NCI-H128 (cell line): Measurements from ENCODE around the gene CSRP1.

Experiments used
- DNase-seq: peaks from one replicate; lab custom pipeline; 2025; ENCODE audit not compliant: unreplicated experiment; lab: John Stamatoyannopoulos, UW

Gene CSRP1

GRCh38 chr1:201457508-201457960, 49.4 kb downstream of the CSRP1 start:
- no peak for DNase-seq

- no peak for DNase-seq
Measured at GRCh38 chr1:201456499-201457309, 50.2 kb downstream of the CSRP1 start.

GRCh38 chr1:201455098-201455497, 51.8 kb downstream of the CSRP1 start:
- DNase-seq: no peak

GRCh38 chr1:201454608-201455007, 52.3 kb downstream of the CSRP1 start:
- no peak for DNase-seq

- no peak for DNase-seq
Measured at GRCh38 chr1:201452866-201453265, 54.1 kb downstream of the CSRP1 start.

GRCh38 chr1:201450721-201451291, 56.1 kb downstream of the CSRP1 start:
- no peak for DNase-seq

- DNase-seq: no peak
Measured at GRCh38 chr1:201448990-201449389, 57.9 kb downstream of the CSRP1 start.

GRCh38 chr1:201447903-201448871, 58.7 kb downstream of the CSRP1 start:
- no peak for DNase-seq

GRCh38 chr1:201445310-201445709, 61.6 kb downstream of the CSRP1 start:
- DNase-seq: no peak

GRCh38 chr1:201444792-201445191, 62.1 kb downstream of the CSRP1 start:
- DNase-seq: no peak

GRCh38 chr1:201443747-201444146, 63.2 kb downstream of the CSRP1 start:
- no peak for DNase-seq

- DNase-seq: no peak
Measured at GRCh38 chr1:201436969-201437368, 70.0 kb downstream of the CSRP1 start.

GRCh38 chr1:201436393-201436792, 70.5 kb downstream of the CSRP1 start:
- no peak for DNase-seq

- no peak for DNase-seq
Measured at GRCh38 chr1:201434266-201434665, 72.7 kb downstream of the CSRP1 start.

- DNase-seq: no peak
Measured at GRCh38 chr1:201433609-201434008, 73.3 kb downstream of the CSRP1 start.
